HepG2 (cell line): ENCODE measurements around the gene SLC17A9. TPM values are rescaled to one million over a fixed set of nuclear protein-coding genes. Genes with fewer than 3 reads are reported as not detected.
A peak's percentile ranks its signal among the peaks of the same experiment; 100 is the strongest.

Experiments used
- ATAC-seq: fragments of 200-7000 bp; cut with Tn5 transposase; 3 replicates; pipeline ENCODE4 v1.9.1; 2020; ENCODE audit warnings: mild to moderate bottlenecking, moderate library complexity
- BruUV-seq: library from RNA; stranded (reverse); fragments of 400-500 nt; replicated peaks from 2 replicates; lab custom pipeline; 2021; lab: Mats Ljungman, UMichigan
- CTCF ChIA-PET: fragments of 300-600 bp; formaldehyde crosslinking; extraction: SDS; loops from one replicate; lab custom pipeline; 2021; ENCODE audit warnings: low total read pairs, inconsistent platforms, low intra/inter-chr PET ratio; lab: Yijun Ruan, JAX
- POLR2A ChIA-PET: fragments of 350-600 bp; sonication (Branson Sonifier 250); formaldehyde crosslinking; loops from one replicate; lab custom pipeline; 2020; ENCODE audit warnings: antibody characterized with exemption, inconsistent platforms; lab: Yijun Ruan, JAX
- DNase-seq: peaks from one replicate; pipeline ENCODE4 v3.0.0-alpha.2; 2015; ENCODE audit warnings: low spot score
- FAIRE-seq: peaks from 3 replicates; lab custom pipeline; 2011; peaks lifted over from hg19 to GRCh38; lab: Jason Lieb, UNC
- H2AFZ ChIP-seq: one replicate; pipeline ENCODE4 v1.6.1; 2011; ENCODE audit warnings: low read length, inconsistent platforms
- H3K27ac ChIP-seq: fragments of 300-600 bp; 3 replicates; pipeline ENCODE4 v1.8.0; 2011; ENCODE audit warnings: mixed run types, mild to moderate bottlenecking, mixed read lengths, low read length, inconsistent platforms; ENCODE audit not compliant: insufficient read depth; ENCODE audit errors: extremely low read length
- H3K27me3 ChIP-seq, 2 experiments: fragments of 200-600 bp in 1 of 2; 2 replicates in 1 of 2; 3 replicates in 1 of 2; pipeline versions ENCODE4 v1.6.0 to v1.8.0; 2011; ENCODE audit warnings: low read length in 2 of 2, mild to moderate bottlenecking in 2 of 2, moderate library complexity in 2 of 2, inconsistent platforms in 1 of 2; ENCODE audit not compliant: insufficient read depth in 2 of 2, control insufficient read depth in 1 of 2
- H3K36me3 ChIP-seq, 2 experiments: fragments of 200-600 bp in 1 of 2; replicated peaks in 1 of 2; 2 replicates in 1 of 2; 3 replicates in 1 of 2; pipeline versions ENCODE4 v1.5.1 to v1.8.0; 2011; ENCODE audit warnings: low read length in 2 of 2, inconsistent platforms in 1 of 2; ENCODE audit not compliant: insufficient read depth in 2 of 2, control insufficient read depth in 1 of 2
- H3K4me1 ChIP-seq: 2 replicates; pipeline ENCODE4 v1.5.1; 2012; ENCODE audit warnings: low read length, inconsistent platforms; ENCODE audit not compliant: insufficient read depth
- H3K4me2 ChIP-seq: 2 replicates; pipeline ENCODE4 v1.6.0; 2011; ENCODE audit warnings: low read depth, low read length, inconsistent platforms
- H3K4me3 ChIP-seq, 3 experiments: fragments of 200-600 bp in 1 of 3; sonication (generic), shearing (Covaris generic) in 1 of 3; replicated peaks in 1 of 3; 2 replicates each; pipeline ENCODE4 v1.5.1; 2011 to 2016; ENCODE audit warnings: low read length in 3 of 3, inconsistent platforms in 2 of 3, low read depth in 2 of 3, mild to moderate bottlenecking in 2 of 3, control low read depth in 1 of 3, mixed read lengths in 1 of 3; ENCODE audit not compliant: insufficient read depth in 1 of 3
- H3K79me2 ChIP-seq: one replicate; pipeline ENCODE4 v1.6.1; 2011; ENCODE audit warnings: low read length, inconsistent platforms; ENCODE audit not compliant: insufficient read depth
- H3K9ac ChIP-seq: 2 replicates; pipeline ENCODE4 v1.6.0; 2011; ENCODE audit warnings: mild to moderate bottlenecking, low read depth, low read length, inconsistent platforms; ENCODE audit not compliant: insufficient read depth
- H3K9me3 ChIP-seq: 2 replicates; pipeline ENCODE4 v1.5.1; 2012; ENCODE audit warnings: mild to moderate bottlenecking, low read length
- H4K20me1 ChIP-seq: 2 replicates; pipeline ENCODE4 v1.6.0; 2011; ENCODE audit warnings: inconsistent platforms, mild to moderate bottlenecking, low read length, moderate library complexity; ENCODE audit not compliant: insufficient read depth
- AGO2 ChIP-seq: fragments of 200-400 bp; formaldehyde crosslinking; optimal IDR thresholded peaks from 2 replicates; pipeline ENCODE3; 2017; ENCODE audit warnings: mild to moderate bottlenecking, low read depth, low read length, moderate library complexity
- AKAP8 ChIP-seq: sonication (generic); formaldehyde crosslinking; IDR thresholded peaks from 2 replicates; pipeline ENCODE4 v1.5.1; 2020; ENCODE audit warnings: mild to moderate bottlenecking, missing genetic modification reagents
- BCL6 ChIP-seq: IDR thresholded peaks from 2 replicates; pipeline ENCODE4 v1.6.1; 2016; ENCODE audit warnings: missing genetic modification reagents, missing compliant biosample characterization
- DNMT1 ChIP-seq: sonication (generic); formaldehyde crosslinking; IDR thresholded peaks from 2 replicates; pipeline ENCODE4 v1.5.1; 2020; ENCODE audit warnings: mild to moderate bottlenecking, missing genetic modification reagents
- KAT2B ChIP-seq: fragments of 150-350 bp; IDR thresholded peaks from 2 replicates; pipeline ENCODE4 v1.6.1; 2014; ENCODE audit warnings: low read depth, low read length, borderline replicate concordance
- MEIS1 ChIP-seq: sonication (generic); formaldehyde crosslinking; IDR thresholded peaks from 2 replicates; pipeline ENCODE4 v1.9.0; 2021; ENCODE audit warnings: mild to moderate bottlenecking, missing genetic modification reagents, moderate library complexity, borderline replicate concordance
- PHF5A ChIP-seq: IDR thresholded peaks from one replicate; pipeline ENCODE4 v1.6.1; 2018; ENCODE audit warnings: low read depth, missing genetic modification reagents; ENCODE audit not compliant: unreplicated experiment
- POLR2A ChIP-seq, 2 experiments: IDR thresholded peaks; 2 replicates each; pipeline ENCODE4 v1.6.1; 2011; ENCODE audit warnings: low read depth in 2 of 2, low read length in 2 of 2, mild to moderate bottlenecking in 1 of 2, moderate library complexity in 1 of 2; ENCODE audit not compliant: insufficient read depth in 1 of 2
- RBFOX2 ChIP-seq: fragments of 200-400 bp; formaldehyde crosslinking; IDR thresholded peaks from 2 replicates; pipeline ENCODE4 v1.6.1; 2017; ENCODE audit warnings: low read depth, mild to moderate bottlenecking, low read length
- RBM22 ChIP-seq: fragments of 200-400 bp; formaldehyde crosslinking; optimal IDR thresholded peaks from 2 replicates; pipeline ENCODE3; 2017; ENCODE audit warnings: mild to moderate bottlenecking, low read length, moderate library complexity
- ZBTB38 ChIP-seq: sonication (generic); formaldehyde crosslinking; IDR thresholded peaks from 2 replicates; pipeline ENCODE4 v1.5.1; 2020; ENCODE audit warnings: mild to moderate bottlenecking, missing genetic modification reagents
- ZFX ChIP-seq: sonication (generic); formaldehyde crosslinking; IDR thresholded peaks from 2 replicates; pipeline ENCODE4 v1.4.0; 2020; ENCODE audit warnings: mild to moderate bottlenecking, low read depth, missing genetic modification reagents, moderate library complexity
- ZNF280B ChIP-seq: sonication (generic); formaldehyde crosslinking; IDR thresholded peaks from 2 replicates; pipeline ENCODE4 v1.5.0; 2020; ENCODE audit warnings: missing genetic modification reagents, mild to moderate bottlenecking, borderline replicate concordance
- ZNF501 ChIP-seq: sonication (generic); formaldehyde crosslinking; IDR thresholded peaks from 2 replicates; pipeline ENCODE4 v1.5.1; 2020; ENCODE audit warnings: mild to moderate bottlenecking, moderate library complexity, missing genetic modification reagents
- ZNF772 ChIP-seq: sonication (generic); formaldehyde crosslinking; IDR thresholded peaks from 2 replicates; pipeline ENCODE4 v1.5.0; 2020; ENCODE audit warnings: mild to moderate bottlenecking, missing genetic modification reagents
- WGBS: methylation state at CpG from one replicate; pipeline ENCODE4 v1.1.6; 2017; ENCODE audit warnings: low lambda C conversion rate; 5-methylcytosine and 5-hydroxymethylcytosine counted together
- in situ Hi-C: cut with HindIII; loops from 2 replicates; pipeline ENCODE4 v1.10.0; 2017; ENCODE audit warnings: low pct_unique_long_range_greater_than_20kb; ENCODE audit not compliant: extremely low pct_ligation_motif_present
- intact Hi-C: fragments of 100-400 bp; cut with micrococcal nuclease; formaldehyde crosslinking; loops from one replicate; pipeline ENCODE4 v1.10.0; 2022; ENCODE audit not compliant: unreplicated experiment
- polyA plus RNA-seq, 8 experiments: library from polyadenylated mRNA; depleted of rRNA in 3 of 8; stranded (reverse) in 7 of 8; unstranded in 1 of 8; fragments of >200 nt; fragmentation: Illumina TruSeq in 4 of 8; extraction: Trizol in 4 of 8; gene quantifications; 2 replicates each; pipeline versions ENCODE4 v1.2.1 to v1.2.3, GENCODE V29; 2011 to 2016; ENCODE audit warnings: low read depth in 4 of 8, missing spikeins in 1 of 8, mixed read lengths in 1 of 8; ENCODE audit not compliant: insufficient read depth in 1 of 8
- total RNA-seq, 5 experiments: library from RNA; depleted of rRNA; stranded (reverse); fragments of >200 nt; fragmentation: Illumina TruSeq; extraction: Trizol; gene quantifications; 2 replicates each; pipeline ENCODE4 v1.2.3, GENCODE V29; 2016; ENCODE audit warnings: low read depth in 1 of 5
- TF ChIP-seq, protein P1 (sequence below): sonication (generic); formaldehyde crosslinking; IDR thresholded peaks from 2 replicates; pipeline ENCODE4 v1.5.1; 2020; ENCODE audit warnings: mild to moderate bottlenecking, missing genetic modification reagents, moderate library complexity
- TF ChIP-seq, protein P2 (sequence below): sonication (generic); formaldehyde crosslinking; IDR thresholded peaks from 2 replicates; pipeline ENCODE4 v1.5.0; 2020; ENCODE audit warnings: mild to moderate bottlenecking, missing genetic modification reagents

The SLC17A9 gene
- total and polyA plus RNA-seq, 2 of the 13 experiments (the other 11 are each of a cell fraction or from before 2014, with no cell fraction given): 110 to 191 TPM

GRCh38 chr20:62965363-62965771, 12.9 kb downstream of the SLC17A9 start:
- H3K27ac ChIP-seq: no peak overlapping the region
- in situ Hi-C loops (no loop called here), intact Hi-C loops (no loop called here)
- POLR2A ChIA-PET: no interaction called here
- H3K4me3 ChIP-seq: no peak overlapping the region
- BruUV-seq: no TSS peak
- no peaks in the 10 kb centered on the region for H3K79me2 ChIP-seq
- WGBS: 96% methylated on average over 16 of the region's 19 CpGs
- H3K4me1 ChIP-seq: peaks cover 17% of the 10 kb centered on the region
- no peaks in the 10 kb centered on the region for H3K27me3 ChIP-seq
- CTCF ChIA-PET: no interaction called here
- no peaks in the 10 kb centered on the region for H3K9me3 ChIP-seq
- H3K4me2 ChIP-seq: no peak overlapping the region
- no peak for DNase-seq
- no peak for ATAC-seq
- H4K20me1 ChIP-seq: peaks cover 63% of the 10 kb centered on the region; the same call in 1 of the 2 replicates
- H2AFZ ChIP-seq: no peak overlapping the region
- no peak for FAIRE-seq
- H3K9ac ChIP-seq: no peak overlapping the region
- H3K36me3 ChIP-seq: peaks cover 55 to 60% of the 10 kb centered on the region in 2 experiments
- TF ChIP-seq ZBTB38 (CRISPR knock-in tag) (peak; percentile 71; the same call in 1 of the 2 replicates), RBM22 (no peak), BCL6 (CRISPR knock-in tag) (no peak), ZNF280B (CRISPR knock-in tag) (0 out of 2 replicates have a peak, but pooled peaks have one; percentile 56), ZFX (CRISPR knock-in tag) (no peak), MEIS1 (CRISPR knock-in tag) (no peak), KAT2B (no peak), AKAP8 (CRISPR knock-in tag) (0 out of 2 replicates have a peak, but pooled peaks have one; percentile 33), DNMT1 (no peak), PHF5A (no peak), POLR2A (IDR thresholded peaks at IDR 0.05; ENCODE audit: insufficient read depth in 1 of 2, low read depth in 2 of 2, low read length in 2 of 2) (peak in 1 of 2 experiments; percentile 5; a peak in 1 of 4 replicates), AGO2 (peak; percentile 85), RBFOX2 (peak; percentile 56; the same call in 1 of the 2 replicates), ZNF772 (CRISPR knock-in tag) (peak; percentile 44; the same call in 1 of the 2 replicates), ZNF501 (CRISPR knock-in tag) (no peak)
- TF ChIP-seq, protein P1, sequence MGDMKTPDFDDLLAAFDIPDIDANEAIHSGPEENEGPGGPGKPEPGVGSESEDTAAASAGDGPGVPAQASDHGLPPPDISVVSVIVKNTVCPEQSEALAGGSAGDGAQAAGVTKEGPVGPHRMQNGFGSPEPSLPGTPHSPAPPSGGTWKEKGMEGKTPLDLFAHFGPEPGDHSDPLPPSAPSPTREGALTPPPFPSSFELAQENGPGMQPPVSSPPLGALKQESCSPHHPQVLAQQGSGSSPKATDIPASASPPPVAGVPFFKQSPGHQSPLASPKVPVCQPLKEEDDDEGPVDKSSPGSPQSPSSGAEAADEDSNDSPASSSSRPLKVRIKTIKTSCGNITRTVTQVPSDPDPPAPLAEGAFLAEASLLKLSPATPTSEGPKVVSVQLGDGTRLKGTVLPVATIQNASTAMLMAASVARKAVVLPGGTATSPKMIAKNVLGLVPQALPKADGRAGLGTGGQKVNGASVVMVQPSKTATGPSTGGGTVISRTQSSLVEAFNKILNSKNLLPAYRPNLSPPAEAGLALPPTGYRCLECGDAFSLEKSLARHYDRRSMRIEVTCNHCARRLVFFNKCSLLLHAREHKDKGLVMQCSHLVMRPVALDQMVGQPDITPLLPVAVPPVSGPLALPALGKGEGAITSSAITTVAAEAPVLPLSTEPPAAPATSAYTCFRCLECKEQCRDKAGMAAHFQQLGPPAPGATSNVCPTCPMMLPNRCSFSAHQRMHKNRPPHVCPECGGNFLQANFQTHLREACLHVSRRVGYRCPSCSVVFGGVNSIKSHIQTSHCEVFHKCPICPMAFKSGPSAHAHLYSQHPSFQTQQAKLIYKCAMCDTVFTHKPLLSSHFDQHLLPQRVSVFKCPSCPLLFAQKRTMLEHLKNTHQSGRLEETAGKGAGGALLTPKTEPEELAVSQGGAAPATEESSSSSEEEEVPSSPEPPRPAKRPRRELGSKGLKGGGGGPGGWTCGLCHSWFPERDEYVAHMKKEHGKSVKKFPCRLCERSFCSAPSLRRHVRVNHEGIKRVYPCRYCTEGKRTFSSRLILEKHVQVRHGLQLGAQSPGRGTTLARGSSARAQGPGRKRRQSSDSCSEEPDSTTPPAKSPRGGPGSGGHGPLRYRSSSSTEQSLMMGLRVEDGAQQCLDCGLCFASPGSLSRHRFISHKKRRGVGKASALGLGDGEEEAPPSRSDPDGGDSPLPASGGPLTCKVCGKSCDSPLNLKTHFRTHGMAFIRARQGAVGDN (CRISPR knock-in tag): peak; percentile 39; the same call in 1 of the 2 replicates
- TF ChIP-seq, protein P2, sequence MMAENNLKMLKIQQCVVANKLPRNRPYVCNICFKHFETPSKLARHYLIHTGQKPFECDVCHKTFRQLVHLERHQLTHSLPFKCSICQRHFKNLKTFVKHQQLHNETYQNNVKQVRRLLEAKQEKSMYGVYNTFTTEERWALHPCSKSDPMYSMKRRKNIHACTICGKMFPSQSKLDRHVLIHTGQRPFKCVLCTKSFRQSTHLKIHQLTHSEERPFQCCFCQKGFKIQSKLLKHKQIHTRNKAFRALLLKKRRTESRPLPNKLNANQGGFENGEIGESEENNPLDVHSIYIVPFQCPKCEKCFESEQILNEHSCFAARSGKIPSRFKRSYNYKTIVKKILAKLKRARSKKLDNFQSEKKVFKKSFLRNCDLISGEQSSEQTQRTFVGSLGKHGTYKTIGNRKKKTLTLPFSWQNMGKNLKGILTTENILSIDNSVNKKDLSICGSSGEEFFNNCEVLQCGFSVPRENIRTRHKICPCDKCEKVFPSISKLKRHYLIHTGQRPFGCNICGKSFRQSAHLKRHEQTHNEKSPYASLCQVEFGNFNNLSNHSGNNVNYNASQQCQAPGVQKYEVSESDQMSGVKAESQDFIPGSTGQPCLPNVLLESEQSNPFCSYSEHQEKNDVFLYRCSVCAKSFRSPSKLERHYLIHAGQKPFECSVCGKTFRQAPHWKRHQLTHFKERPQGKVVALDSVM (CRISPR knock-in tag): no peak
